DND-41 (cell line): ENCODE data around the gene ANKRD55.

ENCODE experiments used
- CTCF ChIP-seq: IDR thresholded peaks from 2 replicates; pipeline ENCODE4 v1.5.1; 2012; ENCODE audit warnings: borderline replicate concordance, low read length, moderate library complexity, mild to moderate bottlenecking; ENCODE audit not compliant: poor library complexity, severe bottlenecking; ENCODE audit errors: extremely low read depth
- EZH2 ChIP-seq: IDR thresholded peaks from 3 replicates; pipeline ENCODE4 v1.6.1; 2012; ENCODE audit warnings: borderline replicate concordance, low read depth, mild to moderate bottlenecking, moderate library complexity, low read length, inconsistent platforms; ENCODE audit not compliant: severe bottlenecking

- TF ChIP-seq CTCF (no peak), EZH2 (no peak)
Observed at GRCh38 chr5:56279291-56279690, 46.2 kb upstream of the ANKRD55 start.
